ENCODE data around the gene MICAL2.
A peak's percentile ranks its signal among the peaks of the same experiment; 100 is the strongest.

The MICAL2 gene

DNA sequence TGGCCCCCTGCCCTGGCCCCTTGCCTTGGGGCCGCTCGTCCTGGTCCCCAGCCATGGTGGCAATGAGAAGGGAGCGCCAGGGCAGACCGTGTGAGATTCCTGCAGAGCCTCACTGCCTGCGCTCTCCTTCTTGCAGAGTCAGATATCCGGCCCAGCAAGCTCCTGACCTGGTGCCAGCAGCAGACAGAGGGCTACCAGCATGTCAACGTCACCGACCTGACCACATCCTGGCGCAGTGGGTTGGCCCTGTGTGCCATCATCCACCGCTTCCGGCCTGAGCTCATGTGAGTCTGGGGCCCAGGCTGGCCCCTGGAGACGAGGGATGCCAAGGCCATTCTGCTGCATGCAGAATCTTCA, 114.1 kb downstream of the MICAL2 start:
- H3K4me1 ChIP-seq = peaks cover 6% of the 10 kb centered on the region
- no peaks in the 10 kb centered on the region for H3K9me3 ChIP-seq (ENCODE audit: control insufficient read depth, low read length)
- no peaks in the 10 kb centered on the region for H3K79me2 ChIP-seq
- H3K36me3 ChIP-seq (ENCODE audit: control insufficient read depth, insufficient read depth, low read length) = no peaks in the 10 kb centered on the region
- TF ChIP-seq, protein P1, sequence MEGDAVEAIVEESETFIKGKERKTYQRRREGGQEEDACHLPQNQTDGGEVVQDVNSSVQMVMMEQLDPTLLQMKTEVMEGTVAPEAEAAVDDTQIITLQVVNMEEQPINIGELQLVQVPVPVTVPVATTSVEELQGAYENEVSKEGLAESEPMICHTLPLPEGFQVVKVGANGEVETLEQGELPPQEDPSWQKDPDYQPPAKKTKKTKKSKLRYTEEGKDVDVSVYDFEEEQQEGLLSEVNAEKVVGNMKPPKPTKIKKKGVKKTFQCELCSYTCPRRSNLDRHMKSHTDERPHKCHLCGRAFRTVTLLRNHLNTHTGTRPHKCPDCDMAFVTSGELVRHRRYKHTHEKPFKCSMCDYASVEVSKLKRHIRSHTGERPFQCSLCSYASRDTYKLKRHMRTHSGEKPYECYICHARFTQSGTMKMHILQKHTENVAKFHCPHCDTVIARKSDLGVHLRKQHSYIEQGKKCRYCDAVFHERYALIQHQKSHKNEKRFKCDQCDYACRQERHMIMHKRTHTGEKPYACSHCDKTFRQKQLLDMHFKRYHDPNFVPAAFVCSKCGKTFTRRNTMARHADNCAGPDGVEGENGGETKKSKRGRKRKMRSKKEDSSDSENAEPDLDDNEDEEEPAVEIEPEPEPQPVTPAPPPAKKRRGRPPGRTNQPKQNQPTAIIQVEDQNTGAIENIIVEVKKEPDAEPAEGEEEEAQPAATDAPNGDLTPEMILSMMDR (IDR thresholded peaks at IDR 0.05) = no peak
- no peak overlapping the region for H3K27ac ChIP-seq
- H3K4me2 ChIP-seq (ENCODE audit: low read length) = peak overlapping the region; percentile 26
- H2AFZ ChIP-seq = peak overlapping the region; percentile 56
- no peaks in the 10 kb centered on the region for H3K27me3 ChIP-seq (ENCODE audit: control insufficient read depth, insufficient read depth, low read length)
- H3K4me3 ChIP-seq (ENCODE audit: low read depth, low read length) = no peak overlapping the region
- H3K9ac ChIP-seq = no peak overlapping the region

DNA sequence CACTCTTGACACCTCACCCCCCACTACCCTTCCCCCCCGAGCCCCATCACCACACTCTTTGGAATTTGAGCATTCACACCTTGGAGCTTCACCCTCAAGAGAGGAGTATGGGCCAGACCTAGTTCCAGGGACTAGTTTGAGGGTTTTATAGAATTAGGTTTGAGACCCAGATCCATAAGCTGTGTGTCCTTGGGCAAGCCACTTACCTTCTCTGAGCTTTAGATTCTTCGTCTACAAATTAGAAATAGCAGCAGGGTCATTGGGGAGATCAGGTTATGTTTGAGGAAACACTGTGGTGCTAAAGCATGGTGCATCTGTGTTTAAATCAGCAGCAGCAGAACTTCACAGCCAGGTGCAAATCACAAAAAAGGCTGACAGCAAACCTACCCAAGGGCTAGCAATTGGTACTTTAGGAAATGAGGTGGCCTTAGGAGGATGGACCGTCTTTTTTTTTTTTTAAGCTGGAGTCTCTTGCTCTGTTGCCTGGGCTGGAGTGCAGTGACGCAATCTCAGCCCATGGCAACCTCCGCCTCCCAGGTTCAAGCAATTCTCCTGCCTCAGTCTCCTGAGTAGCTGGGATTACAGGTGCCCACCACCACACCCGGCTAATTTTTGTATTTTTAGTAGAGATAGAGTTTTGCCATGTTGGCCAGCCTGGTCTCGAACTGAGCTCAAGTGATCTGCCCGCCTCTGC, 114.8 kb downstream of the MICAL2 start:
- no peaks in the 10 kb centered on the region for H3K9me3 ChIP-seq (ENCODE audit: control insufficient read depth, low read length)
- H3K36me3 ChIP-seq (ENCODE audit: control insufficient read depth, insufficient read depth, low read length) = no peaks in the 10 kb centered on the region
- no peaks in the 10 kb centered on the region for H3K79me2 ChIP-seq
- peak overlapping the region; percentile 56 for H2AFZ ChIP-seq
- no peak overlapping the region for H3K27ac ChIP-seq
- H3K9ac ChIP-seq = no peak overlapping the region
- TF ChIP-seq, protein P1 (IDR thresholded peaks at IDR 0.05) = no peak
- no peak overlapping the region for H3K4me3 ChIP-seq (ENCODE audit: low read depth, low read length)
- H3K27me3 ChIP-seq (ENCODE audit: control insufficient read depth, insufficient read depth, low read length) = no peaks in the 10 kb centered on the region
- H3K4me2 ChIP-seq (ENCODE audit: low read length) = no peak overlapping the region
- H3K4me1 ChIP-seq = peaks cover 6% of the 10 kb centered on the region

DNA sequence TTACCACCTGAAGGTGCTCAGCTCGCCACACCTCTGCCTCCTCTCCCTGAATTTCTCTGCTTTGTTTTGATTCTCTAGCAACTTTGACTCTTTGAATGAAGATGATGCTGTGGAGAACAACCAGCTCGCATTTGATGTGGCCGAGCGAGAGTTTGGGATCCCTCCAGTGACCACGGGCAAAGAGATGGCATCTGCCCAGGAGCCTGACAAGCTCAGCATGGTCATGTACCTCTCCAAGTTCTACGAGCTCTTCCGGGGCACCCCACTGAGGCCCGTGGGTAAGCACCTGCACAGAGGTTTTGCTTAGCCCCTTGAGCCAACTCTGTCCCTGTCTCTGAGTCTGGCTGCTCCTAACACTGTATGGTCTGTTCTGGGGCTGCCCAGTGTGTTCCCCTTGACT, 115.7 kb downstream of the MICAL2 start:
- Histone ChIP-seq H3K9ac (no peak overlapping the region), H3K27ac (no peak overlapping the region), H3K9me3 (ENCODE audit: control insufficient read depth, low read length) (no peaks in the 10 kb centered on the region), H3K27me3 (ENCODE audit: control insufficient read depth, insufficient read depth, low read length) (no peaks in the 10 kb centered on the region), H3K79me2 (no peaks in the 10 kb centered on the region), H3K36me3 (ENCODE audit: control insufficient read depth, insufficient read depth, low read length) (no peaks in the 10 kb centered on the region), H3K4me2 (ENCODE audit: low read length) (no peak overlapping the region), H2AFZ (no peak overlapping the region), H3K4me3 (ENCODE audit: low read depth, low read length) (no peak overlapping the region), H3K4me1 (peaks cover 6% of the 10 kb centered on the region)
- TF ChIP-seq, protein P1 (IDR thresholded peaks at IDR 0.05) = no peak

DNA sequence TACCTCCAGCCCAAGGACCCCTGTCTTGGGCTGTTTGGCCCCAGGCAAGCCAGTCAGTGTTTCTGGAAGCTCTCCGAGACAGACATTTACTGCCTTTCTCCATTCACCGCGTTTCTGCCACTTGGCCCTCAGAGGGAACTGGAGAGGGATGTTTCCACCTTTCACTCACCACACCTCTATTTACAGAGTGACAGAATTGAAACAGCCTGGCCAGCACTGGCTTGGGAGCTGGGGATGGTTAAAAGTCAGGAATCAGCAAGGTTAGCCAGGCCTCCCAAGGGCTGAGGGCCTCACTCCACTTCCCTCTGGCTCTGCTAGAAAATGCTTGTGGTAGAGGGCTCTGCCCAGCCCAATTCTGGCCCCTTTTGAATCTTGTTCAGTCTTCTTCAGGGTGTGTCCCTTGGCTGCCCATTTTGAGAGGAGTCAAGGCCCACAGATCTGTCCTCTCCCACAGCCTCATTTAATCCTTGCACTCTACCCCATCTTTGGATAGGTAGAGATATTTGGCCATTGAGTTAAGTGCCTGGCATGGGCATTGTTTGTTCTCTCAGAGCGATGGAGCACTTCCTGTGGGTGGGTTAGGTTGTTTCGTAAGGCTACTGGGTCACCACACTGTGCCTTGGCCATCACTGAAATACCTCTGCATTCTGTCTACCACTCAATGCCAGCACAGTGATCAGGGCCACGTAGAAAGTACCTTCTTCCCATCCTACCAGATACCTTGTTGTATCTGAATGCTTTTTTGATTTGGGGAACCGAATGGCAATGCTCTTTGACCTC, 119.2 kb downstream of the MICAL2 start:
- Histone ChIP-seq H3K4me1 (no peaks in the 10 kb centered on the region), H2AFZ (no peak overlapping the region), H3K27ac (no peak overlapping the region), H3K4me2 (ENCODE audit: low read length) (no peak overlapping the region), H3K79me2 (no peaks in the 10 kb centered on the region), H3K9ac (no peak overlapping the region), H3K27me3 (ENCODE audit: control insufficient read depth, insufficient read depth, low read length) (no peaks in the 10 kb centered on the region), H3K4me3 (ENCODE audit: low read depth, low read length) (no peak overlapping the region), H3K9me3 (ENCODE audit: control insufficient read depth, low read length) (no peaks in the 10 kb centered on the region), H3K36me3 (ENCODE audit: control insufficient read depth, insufficient read depth, low read length) (no peaks in the 10 kb centered on the region)
- TF ChIP-seq, protein P1 (IDR thresholded peaks at IDR 0.05) = no peak

Measured in parathyroid adenoma (tissue), 2 donors.